Panc1 (cell line): ENCODE data around the gene ZNF862. TPM values are rescaled to one million over a fixed set of nuclear protein-coding genes. Genes with fewer than 3 reads are reported as not detected.

Experiments used
- ATAC-seq: fragments of 200-7000 bp; cut with Tn5 transposase; 2 replicates; pipeline ENCODE4 v1.9.1; 2020; ENCODE audit warnings: mild to moderate bottlenecking, moderate library complexity
- BruUV-seq: library from RNA; stranded (reverse); fragments of 400-500 nt; replicated peaks from 2 replicates; lab custom pipeline; 2021; lab: Mats Ljungman, UMichigan
- CTCF ChIA-PET: fragments of 300-600 bp; sonication (Branson Sonifier 250); formaldehyde crosslinking; loops from one replicate; lab custom pipeline; 2022; ENCODE audit warnings: antibody characterized with exemption; lab: Charles Lee
- POLR2A ChIA-PET: fragments of 300-600 bp; sonication (Branson Sonifier 250); formaldehyde crosslinking; loops from one replicate; lab custom pipeline; 2022; ENCODE audit warnings: antibody characterized with exemption; lab: Charles Lee
- DNase-seq: peaks from one replicate; pipeline ENCODE4 v3.0.0-alpha.2; 2010; ENCODE audit warnings: low read depth, low spot score
- H3K27ac ChIP-seq: 2 replicates; pipeline ENCODE4 v1.5.1; 2011; ENCODE audit warnings: mild to moderate bottlenecking, low read length, inconsistent platforms
- H3K27me3 ChIP-seq: fragments of 200-500 bp; sonication (Bioruptor generic); 2 replicates; pipeline ENCODE4 v1.6.0; 2014; ENCODE audit warnings: low read length, inconsistent platforms; ENCODE audit not compliant: control insufficient read depth, insufficient read depth
- H3K36me3 ChIP-seq: fragments of 200-500 bp; sonication (Bioruptor generic); 2 replicates; pipeline ENCODE4 v1.5.1; 2014; ENCODE audit warnings: inconsistent platforms, mild to moderate bottlenecking, low read length, moderate library complexity; ENCODE audit not compliant: control insufficient read depth, insufficient read depth
- H3K4me1 ChIP-seq: 2 replicates; pipeline ENCODE4 v1.5.1; 2011; ENCODE audit warnings: inconsistent platforms, mild to moderate bottlenecking, low read length, moderate library complexity; ENCODE audit not compliant: control insufficient read depth, insufficient read depth
- H3K4me3 ChIP-seq, 2 experiments: 2 replicates each; pipeline ENCODE4 v1.5.1; 2011 to 2012; ENCODE audit warnings: low read depth in 2 of 2, low read length in 2 of 2, mild to moderate bottlenecking in 2 of 2, inconsistent platforms in 1 of 2, moderate library complexity in 1 of 2
- H3K9me3 ChIP-seq: fragments of 200-500 bp; sonication (Bioruptor generic); 2 replicates; pipeline ENCODE4 v1.5.1; 2014; ENCODE audit warnings: low read depth, mild to moderate bottlenecking, inconsistent platforms, low read length, moderate library complexity; ENCODE audit not compliant: control insufficient read depth, insufficient read depth
- CTCF ChIP-seq: fragments of 450-650 bp; IDR thresholded peaks from 2 replicates; pipeline ENCODE4 v1.5.1; 2017; ENCODE audit warnings: mild to moderate bottlenecking
- POLR2AphosphoS5 ChIP-seq: IDR thresholded peaks from 2 replicates; pipeline ENCODE4 v1.6.1; 2012; ENCODE audit warnings: mild to moderate bottlenecking, low read depth, low read length, moderate library complexity
- REST ChIP-seq, 2 experiments: IDR thresholded peaks; 2 replicates each; pipeline ENCODE4 v1.6.1; 2011 to 2012; ENCODE audit warnings: low read depth in 2 of 2, control low read depth in 1 of 2, low read length in 1 of 2, mild to moderate bottlenecking in 1 of 2, moderate library complexity in 1 of 2; ENCODE audit not compliant: insufficient read depth in 1 of 2
- SIN3A ChIP-seq: IDR thresholded peaks from 2 replicates; pipeline ENCODE4 v1.6.1; 2012; ENCODE audit warnings: low read depth, mild to moderate bottlenecking, low read length, moderate library complexity, borderline replicate concordance; ENCODE audit not compliant: insufficient read depth
- TCF7L2 ChIP-seq: IDR thresholded peaks from 2 replicates; pipeline ENCODE4 v1.6.1; 2011; ENCODE audit warnings: mild to moderate bottlenecking, low read depth, low read length, inconsistent platforms
- in situ Hi-C: cut with HindIII; loops from 2 replicates; pipeline ENCODE4 v1.10.0; 2016; ENCODE audit warnings: low sequenced_read_pairs, low pct_unique_long_range_greater_than_20kb
- intact Hi-C: fragments of 100-400 bp; cut with micrococcal nuclease; formaldehyde crosslinking; loops from one replicate; pipeline ENCODE4 v1.10.0; 2022; ENCODE audit not compliant: unreplicated experiment
- total RNA-seq: library from RNA; stranded (reverse); gene quantifications from one replicate; pipeline ENCODE4 v1.2.1, GENCODE V29; 2021; ENCODE audit not compliant: unreplicated experiment

The ZNF862 gene
- total RNA-seq, 1 experiment from 2014 or later: 6.8 TPM

- H3K9me3 ChIP-seq: no peaks in the 10 kb centered on the region
- no peaks in the 10 kb centered on the region for H3K27me3 ChIP-seq
- no peaks in the 10 kb centered on the region; the same call in 1 of the 2 replicates for H3K36me3 ChIP-seq
- in situ Hi-C loops: no loop called here
- no peak overlapping the region for H3K4me3 ChIP-seq
- intact Hi-C loops: no loop called here
- ChIA-PET CTCF (interaction anchor here (0.7 kb wide), 1 partner anchor 1036 kb away, joined by 17 read pairs; no protein-coding TSS in a partner anchor), POLR2A (interaction anchor here (0.7 kb wide), 2 partner anchors 15 to 32 kb away, joined by 4 to 12 read pairs; no protein-coding TSS in a partner anchor)
- TF ChIP-seq REST (IDR thresholded peaks at IDR 0.05; ENCODE audit: insufficient read depth in 1 of 2, low read depth in 2 of 2, low read length in 1 of 2) (no peak), CTCF (no peak), POLR2AphosphoS5 (no peak)
- DNase-seq: no peak
- no peak overlapping the region for H3K27ac ChIP-seq
- no TSS peak for BruUV-seq
- H3K4me1 ChIP-seq: peaks cover 11% of the 10 kb centered on the region; the same call in 1 of the 2 replicates
- no peak for ATAC-seq
Observed at GRCh38 chr7:149839933-149840332, 1.8 kb downstream of the ZNF862 start.

- CTCF ChIA-PET: no interaction called here
- Histone ChIP-seq H3K36me3 (no peaks in the 10 kb centered on the region; the same call in 1 of the 2 replicates), H3K27ac (no peak overlapping the region), H3K4me3 (no peak overlapping the region), H3K4me1 (peaks cover 7% of the 10 kb centered on the region; the same call in 1 of the 2 replicates), H3K27me3 (no peaks in the 10 kb centered on the region), H3K9me3 (no peaks in the 10 kb centered on the region)
- in situ Hi-C loops (no loop called here), intact Hi-C loops (no loop called here)
- ATAC-seq (no peak), DNase-seq (no peak)
- TF ChIP-seq SIN3A: no peak
- TF ChIP-seq POLR2AphosphoS5: no peak
- TF ChIP-seq TCF7L2: no peak
- no peak for TF ChIP-seq CTCF
- TF ChIP-seq REST (IDR thresholded peaks at IDR 0.05; ENCODE audit: insufficient read depth in 1 of 2, low read depth in 2 of 2, low read length in 1 of 2): no peak
- no TSS peak for BruUV-seq
- POLR2A ChIA-PET: interaction anchor here (0.6 kb wide), 1 partner anchor 34 kb away, joined by 3 read pairs; no protein-coding TSS in a partner anchor
Observed at GRCh38 chr7:149843566-149843965, 5.4 kb downstream of the ZNF862 start.
